ENCODE data around the gene MYO1E.

DNA sequence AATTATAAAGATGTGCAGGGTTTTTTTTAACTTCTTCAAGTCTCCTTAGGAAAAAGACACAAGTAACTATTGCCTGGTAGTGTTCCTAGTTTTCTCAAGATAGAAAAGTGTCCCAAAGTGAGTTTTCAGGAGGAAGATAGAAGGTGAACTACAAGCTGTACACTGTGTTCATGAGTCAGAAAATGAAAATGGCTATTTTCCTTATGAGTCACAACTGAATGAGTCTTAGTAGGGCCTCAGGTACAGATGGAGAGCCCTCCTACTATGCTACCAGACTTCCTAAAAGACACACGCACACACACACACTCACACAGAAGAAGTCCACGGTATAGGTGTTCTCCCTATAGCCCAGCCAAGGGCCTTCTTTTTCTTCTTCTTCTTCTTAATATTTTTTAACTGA, 3.1 kb downstream of the MYO1E start:
- TF ChIP-seq POLR2A (IDR thresholded peaks at IDR 0.05): no peak
- TF ChIP-seq, protein P1, sequence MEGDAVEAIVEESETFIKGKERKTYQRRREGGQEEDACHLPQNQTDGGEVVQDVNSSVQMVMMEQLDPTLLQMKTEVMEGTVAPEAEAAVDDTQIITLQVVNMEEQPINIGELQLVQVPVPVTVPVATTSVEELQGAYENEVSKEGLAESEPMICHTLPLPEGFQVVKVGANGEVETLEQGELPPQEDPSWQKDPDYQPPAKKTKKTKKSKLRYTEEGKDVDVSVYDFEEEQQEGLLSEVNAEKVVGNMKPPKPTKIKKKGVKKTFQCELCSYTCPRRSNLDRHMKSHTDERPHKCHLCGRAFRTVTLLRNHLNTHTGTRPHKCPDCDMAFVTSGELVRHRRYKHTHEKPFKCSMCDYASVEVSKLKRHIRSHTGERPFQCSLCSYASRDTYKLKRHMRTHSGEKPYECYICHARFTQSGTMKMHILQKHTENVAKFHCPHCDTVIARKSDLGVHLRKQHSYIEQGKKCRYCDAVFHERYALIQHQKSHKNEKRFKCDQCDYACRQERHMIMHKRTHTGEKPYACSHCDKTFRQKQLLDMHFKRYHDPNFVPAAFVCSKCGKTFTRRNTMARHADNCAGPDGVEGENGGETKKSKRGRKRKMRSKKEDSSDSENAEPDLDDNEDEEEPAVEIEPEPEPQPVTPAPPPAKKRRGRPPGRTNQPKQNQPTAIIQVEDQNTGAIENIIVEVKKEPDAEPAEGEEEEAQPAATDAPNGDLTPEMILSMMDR (IDR thresholded peaks at IDR 0.05): no peak
